Measurements from ENCODE around the gene UNC5B. TPM values are rescaled to one million over a fixed set of nuclear protein-coding genes. Genes with fewer than 3 reads are reported as not detected.

Gene UNC5B
- total and polyA plus RNA-seq, 4 donors: 2.9 to 13.0 (median 8.5) TPM

DNA sequence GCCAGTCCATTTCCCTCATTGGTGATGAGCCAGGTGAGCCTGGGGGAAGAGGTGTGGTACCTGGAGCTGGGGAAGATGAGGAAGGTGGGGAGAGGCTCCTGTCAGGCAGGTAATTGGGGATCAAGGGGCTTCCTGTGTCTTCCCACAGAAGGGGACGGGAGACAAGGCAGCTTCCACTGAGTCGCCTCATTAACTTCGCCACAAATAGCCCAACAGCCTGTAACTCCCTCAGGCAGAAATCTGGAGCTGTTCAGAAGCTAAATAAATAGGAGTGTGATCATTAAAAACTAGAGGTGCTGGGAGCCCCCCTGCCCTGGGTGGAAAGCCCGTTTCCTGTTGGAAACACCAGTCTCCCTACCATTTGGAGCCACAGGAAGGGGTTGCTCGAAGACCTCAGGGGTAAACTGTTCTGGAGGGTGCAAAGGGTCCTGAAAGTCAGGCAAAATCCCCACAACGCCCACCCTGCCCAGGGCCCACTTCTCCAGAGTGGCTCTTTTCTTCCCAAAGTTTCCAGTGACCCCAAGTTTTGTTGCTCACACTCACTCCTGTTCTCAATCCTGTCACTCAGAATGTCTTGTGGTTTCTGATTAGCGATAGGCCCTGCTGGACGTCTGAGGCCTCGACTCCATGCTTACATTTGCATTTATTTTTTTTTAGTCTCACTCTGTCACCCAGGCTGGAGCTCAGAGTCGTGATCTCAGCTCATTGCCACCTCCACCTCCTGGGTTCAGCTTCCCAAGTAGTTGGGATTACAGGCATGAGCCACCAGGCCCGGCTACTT is 25.7 kb downstream of the UNC5B start:
- DNase-seq (no peak), ATAC-seq (ENCODE audit: low FRiP score) (no peak)
- Histone ChIP-seq H3K36me3 (ENCODE audit: control insufficient read depth in 1 of 2, insufficient read depth in 2 of 2, low read length in 1 of 2) (no peaks in the 10 kb centered on the region), H3K4me3 (ENCODE audit: low read length in 2 of 2) (no peak overlapping the region), H3K4me1 (ENCODE audit: control insufficient read depth in 1 of 2, insufficient read depth in 2 of 2, low read length in 2 of 2) (no peaks in the 10 kb centered on the region), H3K9me3 (ENCODE audit: control insufficient read depth, low read length) (no peaks in the 10 kb centered on the region), H3K27me3 (ENCODE audit: control insufficient read depth in 1 of 2, insufficient read depth in 2 of 2, low read length in 1 of 2) (no peaks in the 10 kb centered on the region), H3K27ac (ENCODE audit: low read depth in 1 of 2, low read length in 2 of 2) (no peak overlapping the region)
- intact Hi-C loops (cut with DNase I): no loop called here
- WGBS, 2 donors: 86% methylated on average over 11 of the region's 11 CpGs

DNA sequence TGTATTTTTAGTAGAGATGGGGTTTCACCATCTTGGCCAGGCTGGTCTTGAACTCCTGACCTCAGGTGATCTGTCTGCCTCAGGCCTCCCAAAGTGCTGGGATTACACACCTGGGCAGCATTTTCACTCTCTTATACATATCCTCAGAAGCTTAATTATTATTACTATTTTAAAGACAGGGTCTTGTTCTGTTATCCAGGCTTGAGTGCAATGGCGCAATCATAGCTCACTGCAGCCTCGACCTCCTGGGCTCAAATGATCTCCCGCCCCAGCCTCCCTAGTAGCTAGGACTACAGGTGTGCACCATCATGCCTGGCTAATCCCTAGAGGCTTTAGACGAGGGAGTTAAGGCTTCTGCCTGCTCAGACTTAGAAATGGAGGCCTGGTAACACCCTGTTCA is 26.3 kb downstream of the UNC5B start:
- ATAC-seq (ENCODE audit: low FRiP score): no peak
- H3K27me3 ChIP-seq (ENCODE audit: control insufficient read depth in 1 of 2, insufficient read depth in 2 of 2, low read length in 1 of 2): no peaks in the 10 kb centered on the region
- H3K9me3 ChIP-seq (ENCODE audit: control insufficient read depth, low read length): no peaks in the 10 kb centered on the region
- no peak overlapping the region for H3K4me3 ChIP-seq (ENCODE audit: low read length in 2 of 2)
- H3K36me3 ChIP-seq (ENCODE audit: control insufficient read depth in 1 of 2, insufficient read depth in 2 of 2, low read length in 1 of 2): no peaks in the 10 kb centered on the region
- H3K4me1 ChIP-seq (ENCODE audit: control insufficient read depth in 1 of 2, insufficient read depth in 2 of 2, low read length in 2 of 2): no peaks in the 10 kb centered on the region
- no peak for DNase-seq
- intact Hi-C loops (cut with DNase I): no loop called here
- 89 to 91% methylated on average over 4 of the region's 4 CpGs for WGBS, 2 donors
- no peak overlapping the region for H3K27ac ChIP-seq (ENCODE audit: low read depth in 1 of 2, low read length in 2 of 2)

DNA sequence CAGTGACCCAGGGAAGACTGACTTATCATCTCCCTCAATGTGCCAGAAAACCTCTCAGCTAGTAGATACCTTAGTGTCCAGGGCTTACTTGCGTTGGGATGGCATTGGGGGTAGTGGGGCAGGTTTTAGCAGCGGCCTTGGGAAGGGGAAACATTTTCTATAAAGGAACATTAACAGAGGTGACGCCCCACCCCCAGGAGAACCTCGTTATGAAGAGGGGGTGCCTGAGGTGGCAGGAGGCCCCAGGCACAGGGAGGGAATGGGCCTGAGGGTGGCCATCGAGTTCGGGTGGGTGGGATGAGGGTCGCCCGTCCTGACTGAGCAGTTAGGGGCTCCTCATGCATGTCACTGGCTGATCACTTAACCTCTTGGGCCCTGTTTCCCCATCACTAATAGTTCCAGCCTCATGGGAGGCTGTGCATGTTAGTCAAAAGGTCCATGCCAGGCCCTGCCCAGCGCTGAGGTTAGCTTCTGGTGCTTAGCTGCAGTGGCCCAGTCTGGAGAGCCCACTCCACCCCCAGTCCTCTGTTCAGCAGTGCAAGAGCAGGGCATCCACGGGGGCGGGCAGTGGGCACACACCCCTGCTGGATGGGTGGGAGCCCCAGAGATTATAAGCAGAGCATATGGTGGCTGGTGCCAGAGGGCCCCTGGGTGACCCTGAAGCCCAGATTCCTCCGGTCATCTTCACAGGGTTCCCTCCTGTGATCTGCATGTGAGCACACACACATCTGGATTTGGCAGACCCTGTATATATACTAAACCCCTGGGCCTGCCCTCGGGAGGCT is 27.0 kb downstream of the UNC5B start:
- H3K36me3 ChIP-seq (ENCODE audit: control insufficient read depth in 1 of 2, insufficient read depth in 2 of 2, low read length in 1 of 2): no peaks in the 10 kb centered on the region
- intact Hi-C loops (cut with DNase I): no loop called here
- H3K27ac ChIP-seq (ENCODE audit: low read depth in 1 of 2, low read length in 2 of 2): no peak overlapping the region
- WGBS, 2 donors: 84 to 91% methylated on average over 13 of the region's 13 CpGs
- DNase-seq (no peak), ATAC-seq (ENCODE audit: low FRiP score) (no peak)
- no peaks in the 10 kb centered on the region for H3K9me3 ChIP-seq (ENCODE audit: control insufficient read depth, low read length)
- H3K27me3 ChIP-seq (ENCODE audit: control insufficient read depth in 1 of 2, insufficient read depth in 2 of 2, low read length in 1 of 2): no peaks in the 10 kb centered on the region
- no peak overlapping the region for H3K4me3 ChIP-seq (ENCODE audit: low read length in 2 of 2)
- H3K4me1 ChIP-seq (ENCODE audit: control insufficient read depth in 1 of 2, insufficient read depth in 2 of 2, low read length in 2 of 2): no peaks in the 10 kb centered on the region

DNA sequence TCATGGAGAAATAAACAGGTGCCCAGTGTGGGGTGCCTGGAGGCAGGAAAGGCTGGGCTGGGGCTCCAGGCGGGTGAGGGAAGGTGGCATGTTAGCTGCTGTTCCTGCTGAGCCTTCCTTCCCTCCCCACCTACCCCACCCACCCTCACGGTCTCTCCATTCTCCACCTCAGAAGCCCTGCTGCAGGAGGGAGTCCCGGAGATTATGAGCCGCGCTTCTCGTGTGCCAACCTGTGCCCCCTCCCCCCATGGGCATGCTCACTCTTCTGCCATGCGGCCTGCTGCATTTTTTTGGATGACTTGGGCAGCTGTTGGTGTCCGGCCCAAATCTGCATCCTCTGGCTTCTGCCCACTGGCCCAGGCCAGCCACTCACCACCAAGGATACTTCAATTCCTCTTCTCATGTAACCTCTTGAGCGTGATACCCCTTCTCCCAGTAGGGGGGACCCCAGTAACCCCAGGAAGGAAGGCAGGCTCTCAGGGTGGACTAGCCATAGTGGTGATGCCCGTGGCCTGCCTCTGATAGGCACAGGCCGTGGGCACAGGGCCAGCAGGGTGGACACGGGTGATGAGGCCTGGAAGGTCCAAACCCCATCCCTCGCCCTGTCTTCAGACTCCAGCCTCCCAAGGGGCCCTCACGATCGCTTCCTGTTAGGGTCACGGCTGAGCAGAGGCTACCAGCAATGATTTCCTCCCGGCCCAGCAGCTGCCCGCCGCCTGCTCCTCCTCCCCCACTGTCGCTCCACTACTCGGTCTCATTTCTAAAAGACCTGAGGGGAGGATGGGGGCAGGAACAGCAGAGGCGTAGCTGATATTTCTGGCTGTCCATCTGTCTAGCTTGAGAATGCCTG is 27.8 kb downstream of the UNC5B start:
- WGBS, 2 donors: 84 to 85% methylated on average over 21 to 22 of the region's 22 CpGs
- intact Hi-C loops (cut with DNase I): no loop called here
- Histone ChIP-seq H3K4me1 (ENCODE audit: control insufficient read depth in 1 of 2, insufficient read depth in 2 of 2, low read length in 2 of 2) (no peaks in the 10 kb centered on the region), H3K27me3 (ENCODE audit: control insufficient read depth in 1 of 2, insufficient read depth in 2 of 2, low read length in 1 of 2) (no peaks in the 10 kb centered on the region), H3K36me3 (ENCODE audit: control insufficient read depth in 1 of 2, insufficient read depth in 2 of 2, low read length in 1 of 2) (no peaks in the 10 kb centered on the region), H3K4me3 (ENCODE audit: low read length in 2 of 2) (no peak overlapping the region), H3K27ac (ENCODE audit: low read depth in 1 of 2, low read length in 2 of 2) (no peak overlapping the region), H3K9me3 (ENCODE audit: control insufficient read depth, low read length) (no peaks in the 10 kb centered on the region)
- no peak for ATAC-seq (ENCODE audit: low FRiP score)
- peak in 1 of 2 donors; percentile 65 for DNase-seq

DNA sequence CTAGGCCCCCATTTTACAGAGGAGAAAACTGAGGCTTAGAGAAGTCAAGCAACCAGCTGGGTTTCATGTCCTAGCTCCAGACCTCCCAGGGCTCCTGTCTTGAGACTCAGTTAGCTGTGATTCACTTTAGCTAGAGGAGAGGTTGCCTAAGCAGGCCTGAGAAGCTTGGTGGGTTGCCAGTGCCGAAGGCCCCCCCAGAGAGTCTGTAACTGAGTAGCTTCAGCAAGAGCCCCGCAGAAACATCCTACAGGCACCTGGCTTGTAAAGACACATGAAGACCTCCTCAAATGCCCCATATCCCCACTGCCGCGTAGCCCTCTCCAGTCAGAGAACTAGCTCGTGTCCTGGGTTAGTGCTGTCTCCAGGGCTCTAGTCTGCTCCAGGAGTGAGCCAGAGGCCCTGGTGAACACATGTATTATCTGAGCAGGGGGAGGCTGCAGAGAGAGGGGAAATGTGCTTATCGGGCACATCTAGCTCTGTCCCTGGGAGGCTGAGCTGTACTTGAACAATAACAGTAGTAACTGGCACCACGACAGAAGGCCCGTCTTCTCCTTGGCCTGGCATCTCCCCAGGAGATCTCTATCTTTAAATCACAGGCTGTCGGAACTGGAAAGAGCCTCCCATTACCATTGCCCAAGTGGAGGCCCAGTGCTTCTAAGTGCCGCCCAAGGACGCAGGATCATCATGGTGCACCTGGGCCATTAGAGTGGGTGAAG is 28.9 kb downstream of the UNC5B start:
- DNase-seq (peak in 1 of 2 donors; percentile 57), ATAC-seq (ENCODE audit: low FRiP score) (no peak)
- Histone ChIP-seq H3K9me3 (ENCODE audit: control insufficient read depth, low read length) (no peaks in the 10 kb centered on the region), H3K36me3 (ENCODE audit: control insufficient read depth in 1 of 2, insufficient read depth in 2 of 2, low read length in 1 of 2) (no peaks in the 10 kb centered on the region), H3K4me3 (ENCODE audit: low read length in 2 of 2) (no peak overlapping the region), H3K4me1 (ENCODE audit: control insufficient read depth in 1 of 2, insufficient read depth in 2 of 2, low read length in 2 of 2) (no peaks in the 10 kb centered on the region), H3K27ac (ENCODE audit: low read depth in 1 of 2, low read length in 2 of 2) (no peak overlapping the region), H3K27me3 (ENCODE audit: control insufficient read depth in 1 of 2, insufficient read depth in 2 of 2, low read length in 1 of 2) (no peaks in the 10 kb centered on the region)
- intact Hi-C loops (cut with DNase I): no loop called here
- WGBS, 2 donors: 52 to 54% methylated on average over 11 of the region's 11 CpGs

DNA sequence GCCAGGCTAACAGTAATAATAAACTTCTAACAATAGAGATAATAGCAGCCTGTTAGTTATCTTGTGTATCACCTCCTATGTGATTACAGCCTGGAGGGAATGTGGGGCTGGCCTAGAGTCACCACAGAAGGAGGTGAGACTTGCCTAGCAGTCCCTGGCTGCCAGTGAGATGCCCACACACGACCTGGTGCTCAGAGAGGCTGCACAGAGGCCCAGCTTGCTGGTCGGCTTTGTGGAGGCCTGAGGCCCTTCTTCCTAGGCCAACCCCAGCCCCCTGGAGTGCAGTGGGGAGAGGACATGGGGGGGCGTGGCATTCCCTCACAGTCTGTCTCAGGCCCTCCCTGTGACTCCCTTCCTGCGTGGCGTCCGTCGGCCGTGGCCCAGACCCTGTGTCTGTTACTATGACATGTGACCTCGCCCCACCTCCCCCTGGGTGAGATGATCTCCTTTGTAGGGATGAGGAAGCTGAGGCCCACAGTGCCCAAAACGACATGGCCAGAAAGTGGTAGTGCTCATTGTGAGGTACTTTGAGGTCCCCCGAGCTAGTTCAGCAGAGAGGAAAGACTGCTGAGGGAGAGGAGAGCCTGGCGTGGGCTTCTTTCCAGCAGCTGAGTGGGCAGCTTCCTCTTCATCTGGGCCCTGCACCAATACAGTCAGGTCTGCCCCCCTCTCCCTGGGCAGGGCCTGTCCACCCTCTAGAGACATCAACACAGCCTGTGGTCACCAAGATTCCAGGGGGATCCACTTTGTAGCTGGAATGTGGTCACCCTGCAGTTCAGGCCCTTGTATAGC is 29.7 kb downstream of the UNC5B start:
- Histone ChIP-seq H3K27ac (ENCODE audit: low read depth in 1 of 2, low read length in 2 of 2) (no peak overlapping the region), H3K4me1 (ENCODE audit: control insufficient read depth in 1 of 2, insufficient read depth in 2 of 2, low read length in 2 of 2) (no peaks in the 10 kb centered on the region), H3K9me3 (ENCODE audit: control insufficient read depth, low read length) (no peaks in the 10 kb centered on the region), H3K27me3 (ENCODE audit: control insufficient read depth in 1 of 2, insufficient read depth in 2 of 2, low read length in 1 of 2) (no peaks in the 10 kb centered on the region), H3K4me3 (ENCODE audit: low read length in 2 of 2) (no peak overlapping the region), H3K36me3 (ENCODE audit: control insufficient read depth in 1 of 2, insufficient read depth in 2 of 2, low read length in 1 of 2) (no peaks in the 10 kb centered on the region)
- 34 to 36% methylated on average over 12 of the region's 12 CpGs for WGBS, 2 donors
- DNase-seq (peak in 1 of 2 donors; percentile 67), ATAC-seq (ENCODE audit: low FRiP score) (peak; percentile 10)
- intact Hi-C loops (cut with DNase I): no loop called here

DNA sequence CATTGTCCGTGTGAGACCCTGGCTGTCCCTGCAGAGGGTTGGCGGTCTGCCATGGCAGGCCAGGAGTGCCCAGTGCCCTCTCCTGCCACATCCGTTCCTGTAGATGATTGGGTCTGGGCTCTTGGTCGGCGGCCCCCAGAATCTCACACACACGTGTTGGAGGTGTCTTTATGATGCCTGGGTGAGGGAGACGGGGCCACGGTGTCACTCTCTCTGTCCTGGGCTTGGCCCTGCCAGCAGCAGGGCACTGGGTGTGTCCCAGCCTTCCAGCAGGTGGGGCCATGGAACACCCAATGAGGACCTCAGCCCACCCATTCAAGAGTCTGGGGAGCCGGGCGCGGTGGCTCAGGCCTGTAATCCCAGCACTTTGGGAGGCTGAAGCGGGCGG is 30.2 kb downstream of the UNC5B start:
- H3K27ac ChIP-seq (ENCODE audit: low read depth in 1 of 2, low read length in 2 of 2): no peak overlapping the region
- H3K4me1 ChIP-seq (ENCODE audit: control insufficient read depth in 1 of 2, insufficient read depth in 2 of 2, low read length in 2 of 2): no peaks in the 10 kb centered on the region

More for the DNA sequence above, 30.2 kb downstream of the UNC5B start:
- intact Hi-C loops (cut with DNase I): no loop called here
- Histone ChIP-seq H3K27me3 (ENCODE audit: control insufficient read depth in 1 of 2, insufficient read depth in 2 of 2, low read length in 1 of 2) (no peaks in the 10 kb centered on the region), H3K9me3 (ENCODE audit: control insufficient read depth, low read length) (no peaks in the 10 kb centered on the region), H3K36me3 (ENCODE audit: control insufficient read depth in 1 of 2, insufficient read depth in 2 of 2, low read length in 1 of 2) (no peaks in the 10 kb centered on the region), H3K4me3 (ENCODE audit: low read length in 2 of 2) (no peak overlapping the region)
- 58 to 61% methylated on average over 13 of the region's 13 CpGs for WGBS, 2 donors
- ATAC-seq (ENCODE audit: low FRiP score) (no peak), DNase-seq (no peak)
